PC-9 (cell line): ENCODE measurements around the gene STX16.

Experiments used
- CTCF ChIP-seq: fragments of 200-600 bp; sonication (generic); conservative IDR thresholded peaks from 2 replicates; pipeline ENCODE4 v1.6.1; 2017; ENCODE audit warnings: mixed run types, antibody characterized with exemption, mild to moderate bottlenecking, moderate library complexity
- EZH2 ChIP-seq: fragments of 200-600 bp; sonication (generic); IDR thresholded peaks from 2 replicates; pipeline ENCODE4 v1.8.0; 2017; ENCODE audit warnings: antibody characterized with exemption, low read depth

DNA sequence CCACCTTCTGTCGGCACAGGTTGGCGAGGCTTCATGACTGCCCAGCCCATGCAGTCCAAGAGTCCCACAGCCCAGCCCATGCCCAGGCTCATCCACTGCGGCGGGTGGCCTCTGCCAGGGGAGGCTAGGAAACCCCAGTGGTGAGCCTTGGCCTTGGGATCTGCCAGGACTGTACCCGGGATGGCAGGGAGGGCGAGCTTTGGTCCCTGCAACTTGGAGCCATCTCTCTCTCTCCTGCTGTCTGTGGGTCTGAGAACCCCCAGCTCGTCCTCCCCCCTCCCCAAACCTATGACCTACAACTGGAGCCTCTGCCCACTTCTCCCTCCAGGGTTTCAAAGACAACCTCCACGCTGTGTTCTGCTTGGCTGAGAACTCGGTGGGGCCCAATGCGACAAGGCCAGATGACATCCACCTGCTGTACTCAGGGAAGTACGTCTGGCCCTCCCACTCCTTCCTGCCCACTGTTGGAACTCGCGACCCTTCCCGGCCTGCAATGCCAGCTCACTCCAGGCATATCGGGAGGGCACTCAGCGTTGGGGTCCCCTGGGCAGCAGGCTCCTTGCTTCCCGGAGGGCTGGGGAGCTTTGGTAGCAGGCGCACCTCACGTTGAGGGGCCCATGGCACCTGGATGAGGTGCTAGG lies 61.2 kb downstream of the STX16 start:
- TF ChIP-seq CTCF, result no peak
- no peak for TF ChIP-seq EZH2
